HG03280 (cell line): Measurements from ENCODE around the gene NAA11.
"Not testable (repeated sequence)": the region's sequence is repeated elsewhere in the genome, so short reads cannot be mapped to it uniquely, and the experiment has no call there.

Experiments
- ATAC-seq: cut with Tn5 transposase; IDR thresholded peaks from one replicate; pipeline ENCODE4 v1.9.1; 2021; ENCODE audit warnings: mild to moderate bottlenecking, moderate library complexity; ENCODE audit not compliant: unreplicated experiment

NAA11 gene

GRCh38 chr4:79311279-79311678, 14.6 kb downstream of the NAA11 start:
- no peak for ATAC-seq

- ATAC-seq: no peak
Observed at GRCh38 chr4:79308971-79309370, 16.9 kb downstream of the NAA11 start.

GRCh38 chr4:79308137-79308536, 17.7 kb downstream of the NAA11 start:
- no peak for ATAC-seq

GRCh38 chr4:79306795-79307194, 19.1 kb downstream of the NAA11 start:
- ATAC-seq: no peak

- no peak for ATAC-seq
Observed at GRCh38 chr4:79300280-79300679, 25.6 kb downstream of the NAA11 start.

- ATAC-seq: no peak
Observed at GRCh38 chr4:79298484-79298883, 27.4 kb downstream of the NAA11 start.

GRCh38 chr4:79298027-79298426, 27.8 kb downstream of the NAA11 start:
- ATAC-seq: no peak

GRCh38 chr4:79297479-79297878, 28.4 kb downstream of the NAA11 start:
- ATAC-seq: no peak

- ATAC-seq: no peak
Observed at GRCh38 chr4:79296768-79297428, 29.0 kb downstream of the NAA11 start.

- no peak for ATAC-seq
Observed at GRCh38 chr4:79295086-79295485, 30.8 kb downstream of the NAA11 start.

- no peak for ATAC-seq
Observed at GRCh38 chr4:79294064-79294463, 31.8 kb downstream of the NAA11 start.

GRCh38 chr4:79292008-79292407, 33.9 kb downstream of the NAA11 start:
- ATAC-seq: no peak

GRCh38 chr4:79290376-79290775, 35.5 kb downstream of the NAA11 start:
- ATAC-seq: no peak

- ATAC-seq: no peak
Observed at GRCh38 chr4:79288185-79288584, 37.7 kb downstream of the NAA11 start.

GRCh38 chr4:79287718-79288117, 38.1 kb downstream of the NAA11 start:
- ATAC-seq: no peak

- ATAC-seq: no peak
Observed at GRCh38 chr4:79287076-79287475, 38.8 kb downstream of the NAA11 start.

GRCh38 chr4:79281566-79282359, 44.1 kb downstream of the NAA11 start:
- no peak for ATAC-seq

- ATAC-seq: not testable (repeated sequence)
Observed at GRCh38 chr4:79277467-79277866, 48.4 kb downstream of the NAA11 start.

- no peak for ATAC-seq
Observed at GRCh38 chr4:79273915-79274314, 51.9 kb downstream of the NAA11 start.

GRCh38 chr4:79272761-79273160, 53.1 kb downstream of the NAA11 start:
- ATAC-seq: no peak

GRCh38 chr4:79272126-79272525, 53.7 kb downstream of the NAA11 start:
- ATAC-seq: no peak

- ATAC-seq: no peak
Observed at GRCh38 chr4:79267671-79268070, 58.2 kb downstream of the NAA11 start.
